K562 (cell line): ENCODE data around the gene ZNF791. TPM values are rescaled to one million over a fixed set of nuclear protein-coding genes. Genes with fewer than 3 reads are reported as not detected.

Source experiments
- DMBX1 ChIP-seq: fragments of 250-450 bp; sonication (Bioruptor Pico); IDR thresholded peaks from 2 replicates; pipeline ENCODE4 v1.8.0; 2022; ENCODE audit warnings: inconsistent platforms, mild to moderate bottlenecking, moderate library complexity, borderline replicate concordance
- EHMT2 ChIP-seq: fragments of 450-650 bp; IDR thresholded peaks from 2 replicates; pipeline ENCODE4 v1.6.1; 2018; ENCODE audit warnings: antibody characterized with exemption
- GTF2A2 ChIP-seq: IDR thresholded peaks from 2 replicates; pipeline ENCODE4 v1.6.1; 2016; ENCODE audit warnings: mild to moderate bottlenecking, missing genetic modification characterization, missing compliant biosample characterization
- HDAC6 ChIP-seq: IDR thresholded peaks from 2 replicates; pipeline ENCODE4 v1.6.1; 2012; ENCODE audit warnings: low read depth, mild to moderate bottlenecking, control low read depth, inconsistent platforms, low read length, moderate library complexity
- KHSRP ChIP-seq: fragments of 450-650 bp; IDR thresholded peaks from 2 replicates; pipeline ENCODE4 v1.6.1; 2017
- MECOM ChIP-seq: fragments of 250-450 bp; sonication (Bioruptor Pico); IDR thresholded peaks from 2 replicates; pipeline ENCODE4 v1.8.0; 2022; ENCODE audit warnings: inconsistent platforms
- NFIC ChIP-seq: fragments of 450-650 bp; IDR thresholded peaks from 2 replicates; pipeline ENCODE4 v1.6.1; 2017; ENCODE audit warnings: mild to moderate bottlenecking, inconsistent platforms
- PBX2 ChIP-seq, 2 experiments: IDR thresholded peaks in 1 of 2; conservative IDR thresholded peaks in 1 of 2; 2 replicates each; pipeline ENCODE4 v1.6.1; 2016; ENCODE audit warnings: low read depth in 2 of 2, mild to moderate bottlenecking in 1 of 2, missing compliant biosample characterization in 1 of 2, missing genetic modification characterization in 1 of 2, moderate library complexity in 1 of 2
- RUNX1 ChIP-seq: sonication (generic); IDR thresholded peaks from 2 replicates; pipeline ENCODE4 v1.6.1; 2016; ENCODE audit warnings: antibody characterized with exemption, low read depth
- TCFL5 ChIP-seq: fragments of 250-450 bp; sonication (Bioruptor Pico); conservative IDR thresholded peaks from 2 replicates; pipeline ENCODE4 v1.6.1; 2021; ENCODE audit warnings: mild to moderate bottlenecking, moderate library complexity, matching md5 sums
- TFAP4 ChIP-seq: sonication (generic); formaldehyde crosslinking; IDR thresholded peaks from 2 replicates; pipeline ENCODE4 v1.8.0; 2022; ENCODE audit warnings: missing genetic modification reagents, mild to moderate bottlenecking, moderate library complexity, borderline replicate concordance
- TSHZ1 ChIP-seq: fragments of 250-450 bp; sonication (Bioruptor Pico); IDR thresholded peaks from 2 replicates; pipeline ENCODE4 v1.4.0; 2020; ENCODE audit warnings: mild to moderate bottlenecking, moderate library complexity
- YY1 ChIP-seq, 3 experiments: IDR thresholded peaks; 2 replicates each; pipeline ENCODE4 v1.6.1; 2011; ENCODE audit warnings: low read length in 2 of 3, mild to moderate bottlenecking in 2 of 3, moderate library complexity in 2 of 3, borderline replicate concordance in 1 of 3, control low read depth in 1 of 3, low read depth in 1 of 3; ENCODE audit not compliant: insufficient read depth in 3 of 3, insufficient replicate concordance in 2 of 3, control insufficient read depth in 1 of 3, insufficient read length in 1 of 3; ENCODE audit errors: extremely low read depth in 1 of 3
- ZBTB34 ChIP-seq: fragments of 250-450 bp; sonication (Bioruptor Pico); IDR thresholded peaks from 2 replicates; pipeline ENCODE4 v1.8.0; 2021; ENCODE audit warnings: mild to moderate bottlenecking, moderate library complexity
- ZNF146 ChIP-seq: IDR thresholded peaks from one replicate; pipeline ENCODE4 v1.6.1; 2018; ENCODE audit warnings: missing compliant biosample characterization; ENCODE audit not compliant: unreplicated experiment
- polyA plus RNA-seq, 8 experiments: library from polyadenylated mRNA; depleted of rRNA in 4 of 8; stranded (reverse) in 5 of 8; unstranded in 3 of 8; fragments of >200 nt; fragmentation: Nextera tagmentation in 2 of 8; fragmentation: Illumina TruSeq in 1 of 8; extraction: Ambion mirVana in 2 of 8; extraction: Trizol in 1 of 8; gene quantifications; 2 replicates each; pipeline versions ENCODE4 v1.2.1 to v1.2.3, GENCODE V29; 2011 to 2014; ENCODE audit warnings: inconsistent platforms in 1 of 8, missing spikeins in 1 of 8
- total RNA-seq, 7 experiments: library from RNA; depleted of rRNA in 6 of 7; stranded (reverse); fragments of >200 nt in 6 of 7; fragmentation: Illumina TruSeq in 2 of 7; extraction: Trizol in 2 of 7; gene quantifications; 2 replicates each; pipeline versions ENCODE4 v1.2.1 to v1.2.3, GENCODE V29; 2011 to 2021; ENCODE audit warnings: low replicate concordance in 1 of 7

The ZNF791 gene
- total and polyA plus RNA-seq, 9 of the 15 experiments (the other 6 are each of a cell fraction or from before 2014, with no cell fraction given), result 7.8 to 22.7 (median 13.1) TPM

GRCh38 chr19:12669270-12670158, 58.8 kb downstream of the ZNF791 start (continued):
- no peak for TF ChIP-seq PBX2 (CRISPR knock-in tag; IDR thresholded peaks at IDR 0.05; ENCODE audit: low read depth)
- TF ChIP-seq PBX2 (tag; conservative IDR thresholded peaks at IDR 0.05; ENCODE audit: low read depth), result no peak; the same call in 1 of the 2 replicates
- TF ChIP-seq RUNX1, result no peak
- TF ChIP-seq ZBTB34 (CRISPR knock-in tag), result no peak
- no peak for TF ChIP-seq ZNF146 (CRISPR knock-in tag)
- TF ChIP-seq EHMT2, result no peak
- TF ChIP-seq GTF2A2 (tag), result no peak; the same call in 1 of the 2 replicates
- no peak; the same call in none of the 2 replicates for TF ChIP-seq TFAP4
- TF ChIP-seq TSHZ1 (CRISPR knock-in tag), result no peak
- TF ChIP-seq NFIC, result peak; percentile 36; the same call in 1 of the 2 replicates
- no peak for TF ChIP-seq HDAC6
- no peak for TF ChIP-seq TCFL5 (CRISPR knock-in tag)
- TF ChIP-seq KHSRP, result no peak
- 0 out of 2 replicates have a peak, but pooled peaks have one; percentile 23 for TF ChIP-seq DMBX1
- no peak for TF ChIP-seq MECOM (CRISPR knock-in tag)
- TF ChIP-seq YY1 (IDR thresholded peaks at IDR 0.05; ENCODE audit: borderline replicate concordance in 1 of 3, control insufficient read depth in 1 of 3, extremely low read depth in 1 of 3, insufficient read depth in 3 of 3, insufficient read length in 1 of 3, insufficient replicate concordance in 2 of 3, low read depth in 1 of 3, low read length in 2 of 3), result peak in 2 of 3 experiments; percentile 44 to 77
